Measurements from ENCODE around the gene C6orf120. TPM values are rescaled to one million over a fixed set of nuclear protein-coding genes. Genes with fewer than 3 reads are reported as not detected.

Gene C6orf120
- total RNA-seq, 4 donors from 2014 or later: 14.8 to 29.0 (median 21.7) TPM

Other genes starting within 250 kb of the C6orf120 start
- 10 to 100 TPM; 12.4 to 38.7 (median 27.6) TPM for gene WDR27, start 97 bp upstream of the C6orf120 start, total RNA-seq
- 10 to 100 TPM; 25.8 to 67.9 (median 31.5) TPM for gene PHF10, start 22.4 kb downstream of the C6orf120 start, total RNA-seq
- 1 to 10 TPM in 3 of 4 donors, under 1 TPM in 1; 0.94 to 3.1 (median 1.4) TPM for gene DYNLT2, start 49.4 kb downstream of the C6orf120 start, total RNA-seq
- gene ERMARD, start 49.5 kb downstream of the C6orf120 start, total RNA-seq: 10 to 100 TPM; 10.3 to 21.4 (median 17.6) TPM